Epithelial cell of proximal tubule (primary cell): ENCODE measurements around the gene MAP4. TPM values are rescaled to one million over a fixed set of nuclear protein-coding genes. Genes with fewer than 3 reads are reported as not detected.
"Not testable (repeated sequence)": the region's sequence is repeated elsewhere in the genome, so short reads cannot be mapped to it uniquely, and the experiment has no call there.

Experiments used
- DNase-seq: peaks from one replicate; pipeline ENCODE4 v3.0.0-alpha.2; 2011; ENCODE audit warnings: low read depth
- H3K4me3 ChIP-seq: 2 replicates; pipeline ENCODE4 v1.5.1; 2011; ENCODE audit warnings: low read depth, mild to moderate bottlenecking, low read length
- total RNA-seq: library from RNA; depleted of rRNA; stranded (reverse); fragments of >200 nt; gene quantifications from 2 replicates; pipeline ENCODE4 v1.2.3, GENCODE V29; 2015
- TF ChIP-seq, protein P1 (sequence below): conservative IDR thresholded peaks from 2 replicates; pipeline ENCODE4 v1.5.1; 2012; ENCODE audit warnings: low read depth, mild to moderate bottlenecking, low read length

Gene MAP4
- total RNA-seq, 1 donor from 2014 or later = 111 TPM

DNA sequence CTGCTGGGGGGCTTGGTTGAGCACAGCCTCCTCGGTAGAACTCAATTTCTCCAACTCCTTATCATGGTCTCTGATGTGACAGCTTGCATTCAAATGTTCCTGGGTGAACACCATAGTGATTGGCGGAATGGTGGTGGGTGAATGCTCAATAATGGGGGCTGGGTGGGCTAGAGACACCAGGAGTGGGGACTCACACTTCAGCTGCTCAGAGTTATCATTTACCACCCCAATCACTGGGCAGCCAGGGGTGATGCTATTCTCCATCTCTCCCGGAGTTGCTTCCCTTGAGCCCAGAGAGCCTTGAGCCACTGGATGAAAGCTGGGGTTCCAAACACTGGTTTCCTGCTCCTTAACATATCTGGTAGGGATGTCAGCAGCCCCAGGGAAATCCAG is 124.6 kb downstream of the MAP4 start:
- H3K4me3 ChIP-seq = no peak overlapping the region
- TF ChIP-seq, protein P1, sequence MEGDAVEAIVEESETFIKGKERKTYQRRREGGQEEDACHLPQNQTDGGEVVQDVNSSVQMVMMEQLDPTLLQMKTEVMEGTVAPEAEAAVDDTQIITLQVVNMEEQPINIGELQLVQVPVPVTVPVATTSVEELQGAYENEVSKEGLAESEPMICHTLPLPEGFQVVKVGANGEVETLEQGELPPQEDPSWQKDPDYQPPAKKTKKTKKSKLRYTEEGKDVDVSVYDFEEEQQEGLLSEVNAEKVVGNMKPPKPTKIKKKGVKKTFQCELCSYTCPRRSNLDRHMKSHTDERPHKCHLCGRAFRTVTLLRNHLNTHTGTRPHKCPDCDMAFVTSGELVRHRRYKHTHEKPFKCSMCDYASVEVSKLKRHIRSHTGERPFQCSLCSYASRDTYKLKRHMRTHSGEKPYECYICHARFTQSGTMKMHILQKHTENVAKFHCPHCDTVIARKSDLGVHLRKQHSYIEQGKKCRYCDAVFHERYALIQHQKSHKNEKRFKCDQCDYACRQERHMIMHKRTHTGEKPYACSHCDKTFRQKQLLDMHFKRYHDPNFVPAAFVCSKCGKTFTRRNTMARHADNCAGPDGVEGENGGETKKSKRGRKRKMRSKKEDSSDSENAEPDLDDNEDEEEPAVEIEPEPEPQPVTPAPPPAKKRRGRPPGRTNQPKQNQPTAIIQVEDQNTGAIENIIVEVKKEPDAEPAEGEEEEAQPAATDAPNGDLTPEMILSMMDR = no peak
- no peak for DNase-seq

DNA sequence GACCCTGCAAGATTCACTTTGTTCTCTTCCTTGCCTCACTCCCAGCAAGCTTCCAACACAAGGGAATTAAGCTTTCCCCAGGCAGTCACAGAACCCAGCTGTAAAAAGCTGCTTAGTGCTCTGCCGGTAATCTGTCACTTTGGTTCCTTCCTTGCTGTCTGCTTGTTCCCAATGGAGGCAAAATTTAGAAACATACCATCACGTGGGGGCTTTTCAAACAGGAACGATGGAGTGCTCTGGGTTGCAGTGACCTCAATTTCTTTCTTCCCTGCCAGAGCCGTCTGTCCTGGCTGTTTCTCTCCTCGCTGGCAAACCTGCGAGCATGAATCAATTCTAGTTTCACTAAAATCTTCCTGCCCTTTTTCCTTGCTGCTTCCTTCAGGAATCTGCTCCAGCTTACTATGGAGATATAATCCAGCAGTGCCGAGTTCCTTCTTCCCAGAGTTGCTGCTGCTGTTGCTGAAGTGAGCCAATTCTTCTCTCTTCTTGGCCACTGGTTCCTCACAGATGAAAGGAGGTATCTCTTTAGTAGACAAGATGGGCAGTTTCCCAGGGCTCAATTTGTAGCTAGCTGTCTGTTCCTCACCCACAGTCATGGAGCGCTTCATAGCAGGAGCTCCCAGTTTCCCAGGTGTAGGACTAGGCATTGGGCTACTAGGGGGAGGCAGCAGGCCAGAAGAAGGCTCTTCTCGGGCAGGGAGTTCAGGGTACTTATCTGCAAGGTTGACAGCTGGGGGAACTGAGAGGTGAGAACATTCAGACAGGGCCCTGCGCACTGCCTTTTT is 125.2 kb downstream of the MAP4 start:
- TF ChIP-seq, protein P1 = no peak
- H3K4me3 ChIP-seq = no peak overlapping the region
- DNase-seq = no peak

DNA sequence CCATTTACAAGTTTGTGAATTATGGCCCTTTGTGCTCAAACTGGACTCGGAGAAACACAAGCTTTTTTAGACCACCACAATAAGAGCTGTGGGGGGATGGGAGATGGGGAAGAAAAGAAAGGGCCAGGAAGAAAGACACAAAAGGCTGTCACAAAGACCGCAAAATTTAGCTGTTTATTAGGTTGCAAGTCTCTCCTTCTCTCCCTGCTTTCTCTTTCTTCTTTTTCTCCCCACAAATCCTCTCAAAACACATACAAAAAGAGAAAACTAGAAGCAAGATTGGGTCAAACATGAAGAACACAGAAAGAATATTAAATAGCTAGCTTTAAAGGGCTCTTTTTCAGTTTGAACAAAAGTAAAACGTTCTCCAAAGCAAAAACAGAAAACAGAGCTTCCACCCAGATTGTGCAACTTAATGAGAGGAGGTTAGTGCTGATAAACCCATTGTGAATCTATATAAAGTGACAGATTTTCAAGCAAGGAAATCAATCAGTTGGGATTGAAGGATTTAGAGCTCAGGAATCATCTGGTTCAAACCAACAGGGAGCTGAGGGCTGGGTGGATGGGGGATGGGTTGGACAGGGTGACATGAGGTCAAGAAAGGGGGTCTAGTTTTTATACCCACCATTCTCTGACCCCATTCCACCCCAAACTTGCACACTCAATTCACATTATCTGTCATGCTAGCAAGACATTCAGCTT is 125.9 kb downstream of the MAP4 start:
- no peak overlapping the region for H3K4me3 ChIP-seq
- DNase-seq = no peak
- TF ChIP-seq, protein P1 = no peak

DNA sequence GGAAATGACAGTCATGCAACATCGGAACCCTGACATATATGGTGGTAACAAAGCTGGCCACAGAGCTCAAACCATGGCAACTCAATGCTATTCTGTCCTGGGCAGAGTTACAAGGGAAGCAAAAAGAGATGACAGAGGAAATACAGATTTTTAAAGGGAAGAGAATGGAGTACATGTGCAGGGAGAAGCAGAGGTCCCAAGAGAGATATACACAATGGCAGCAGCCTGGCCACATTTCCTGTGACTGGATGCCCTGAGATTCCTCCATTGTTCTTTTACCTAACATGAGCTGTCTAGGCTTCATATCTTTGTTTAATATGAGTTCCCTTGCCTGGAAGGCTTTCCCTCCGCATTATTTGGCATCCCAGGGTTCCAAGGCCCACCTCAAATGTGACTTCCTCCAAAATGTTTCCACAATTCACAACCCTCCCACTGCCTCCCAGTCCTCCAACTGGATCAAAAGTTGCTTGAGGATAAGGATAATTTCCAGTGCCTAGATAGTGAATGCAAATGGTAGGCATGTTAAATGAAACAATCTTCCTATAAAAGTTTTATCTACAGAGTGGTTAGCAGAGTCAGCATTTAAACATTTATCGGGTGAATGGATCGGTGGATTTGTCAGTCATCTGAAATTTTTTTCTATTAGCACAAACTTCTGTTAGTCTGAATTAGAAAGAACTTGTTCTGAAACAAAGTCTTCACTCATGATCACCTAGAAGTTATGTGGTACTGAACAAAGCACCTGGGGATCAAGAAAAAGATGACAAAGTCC is 127.0 kb downstream of the MAP4 start:
- no peak for DNase-seq
- TF ChIP-seq, protein P1 = no peak
- H3K4me3 ChIP-seq = no peak overlapping the region

DNA sequence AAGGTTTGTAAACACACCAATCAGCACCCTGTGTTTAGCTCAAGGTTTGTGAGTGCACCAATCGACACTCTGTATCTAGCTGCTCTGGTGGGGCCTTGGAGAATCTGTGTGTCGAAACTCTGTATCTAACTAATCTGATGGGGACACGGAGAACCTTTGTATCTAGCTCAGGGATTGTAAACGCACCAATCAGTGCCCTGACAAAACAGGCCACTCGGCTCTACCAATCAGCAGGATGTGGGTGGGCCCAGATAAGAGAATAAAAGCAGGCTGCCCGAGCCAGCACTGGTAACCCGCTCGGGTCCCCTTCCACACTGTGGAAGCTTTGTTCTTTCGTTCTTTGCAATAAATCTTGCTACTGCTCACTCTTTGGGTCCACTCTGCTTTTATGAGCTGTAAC is 128.2 kb downstream of the MAP4 start:
- H3K4me3 ChIP-seq, DNase-seq: not testable (repeated sequence)

DNA sequence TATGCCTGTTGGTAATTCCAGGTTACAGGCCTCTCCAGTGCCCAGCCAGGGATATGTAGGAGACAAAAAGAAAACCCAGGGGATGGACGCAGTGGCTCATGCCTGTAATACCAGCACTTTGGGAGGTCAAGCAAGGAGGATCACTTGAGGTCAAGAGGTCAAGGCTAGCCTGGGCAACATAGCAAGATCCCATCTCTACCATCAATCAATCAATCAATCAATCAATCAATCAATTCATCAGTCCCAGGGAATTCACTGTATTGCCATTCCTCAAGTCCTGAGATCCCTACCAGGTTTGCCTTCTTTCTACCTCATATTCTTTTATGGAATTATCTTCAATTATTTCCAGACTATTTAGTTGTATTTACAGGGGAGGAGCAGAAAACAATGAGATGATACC is 131.0 kb downstream of the MAP4 start:
- DNase-seq = no peak
- no peak overlapping the region for H3K4me3 ChIP-seq
- TF ChIP-seq, protein P1 = no peak

DNA sequence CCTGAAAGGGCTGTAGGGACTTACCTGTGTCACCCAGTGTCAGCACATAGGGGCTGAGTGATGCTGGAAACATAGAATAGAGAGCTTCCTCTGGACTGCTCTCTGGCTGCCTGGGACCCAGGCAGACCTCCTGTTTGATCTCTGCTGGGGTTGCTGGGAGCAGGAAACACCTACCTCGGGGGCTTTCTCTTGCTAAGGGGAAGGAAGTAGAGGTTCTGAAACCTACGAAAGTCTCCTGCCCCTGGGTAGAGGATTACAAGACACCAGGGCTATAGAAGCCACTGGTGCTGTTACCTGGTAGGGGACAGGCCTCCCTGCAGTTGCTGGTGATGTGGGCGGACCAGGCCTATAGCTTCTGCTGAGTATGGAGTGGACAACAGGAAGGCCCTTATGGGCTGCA is 131.6 kb downstream of the MAP4 start:
- TF ChIP-seq, protein P1 = no peak

More for the DNA sequence above, 131.6 kb downstream of the MAP4 start:
- no peak overlapping the region for H3K4me3 ChIP-seq
- no peak for DNase-seq
